Measurements from ENCODE around the gene KIF3C.
"Not testable (repeated sequence)": the region's sequence is repeated elsewhere in the genome, so short reads cannot be mapped to it uniquely, and the experiment has no call there.

KIF3C gene

GRCh38 chr2:25966531-25967270, 15.6 kb downstream of the KIF3C start:
- no peak for DNase-seq (ENCODE audit: extremely low read depth in 1 of 2, low read depth in 1 of 2)

DNA sequence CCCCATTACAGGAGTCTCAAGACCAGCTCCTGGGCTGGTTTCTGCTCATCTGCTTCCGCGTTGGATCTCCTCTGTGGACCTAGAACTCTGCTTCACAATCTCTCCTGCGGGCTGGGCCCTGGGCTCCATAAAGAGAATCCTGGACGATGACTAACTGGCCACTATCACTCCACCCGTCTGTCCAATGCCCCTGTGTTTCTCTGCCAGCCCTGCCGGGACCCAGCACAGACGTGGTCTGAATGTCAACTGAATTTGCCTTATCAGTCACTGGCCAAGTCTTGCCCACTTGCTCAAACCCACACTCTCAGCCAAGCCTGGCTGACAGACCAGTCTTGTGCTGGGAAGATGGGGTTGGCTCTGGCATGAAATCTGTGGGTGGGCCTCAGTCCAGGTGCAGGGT, 17.4 kb downstream of the KIF3C start:
- DNase-seq (ENCODE audit: extremely low read depth in 1 of 2, low read depth in 1 of 2), result no peak

DNA sequence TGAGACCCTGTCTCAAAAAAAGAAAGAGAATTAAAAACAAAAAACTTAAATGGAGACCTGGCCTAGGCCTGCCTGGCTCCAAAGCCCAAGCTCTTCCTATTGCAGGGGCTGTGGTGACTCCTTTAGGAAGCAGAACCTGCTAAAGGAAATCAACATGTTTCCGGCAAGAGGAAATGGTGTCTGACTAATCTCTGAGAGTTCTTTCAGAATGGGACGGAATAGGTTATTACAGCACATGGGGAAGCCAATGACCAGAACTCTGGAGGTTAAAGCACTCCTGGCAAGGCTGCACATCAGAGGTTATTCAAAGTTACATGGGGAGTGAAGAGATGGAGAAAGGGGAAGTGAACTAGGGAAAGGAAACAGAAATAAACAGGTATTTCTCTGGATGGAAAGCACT, 21.4 kb downstream of the KIF3C start:
- DNase-seq (ENCODE audit: extremely low read depth in 1 of 2, low read depth in 1 of 2), result no peak

DNA sequence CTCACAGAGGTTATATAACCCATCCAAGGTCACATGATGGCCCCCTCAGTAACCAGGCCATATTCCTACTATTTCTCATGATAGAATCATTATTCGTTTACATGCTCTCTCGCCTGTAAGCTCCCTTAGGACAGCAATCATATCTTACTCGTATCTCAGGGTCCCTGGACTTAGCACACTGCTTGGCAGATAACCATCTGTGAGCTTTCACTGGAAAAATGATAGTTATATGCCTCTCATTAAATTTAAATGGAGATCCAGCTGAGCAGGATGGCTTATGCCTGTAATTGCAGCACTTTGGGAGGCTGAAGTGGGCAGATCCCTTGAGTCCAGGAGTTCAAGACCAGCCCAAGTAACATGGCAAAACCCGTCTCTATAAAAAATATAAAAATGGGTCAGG, 21.9 kb downstream of the KIF3C start:
- no peak for DNase-seq (ENCODE audit: extremely low read depth in 1 of 2, low read depth in 1 of 2)

DNA sequence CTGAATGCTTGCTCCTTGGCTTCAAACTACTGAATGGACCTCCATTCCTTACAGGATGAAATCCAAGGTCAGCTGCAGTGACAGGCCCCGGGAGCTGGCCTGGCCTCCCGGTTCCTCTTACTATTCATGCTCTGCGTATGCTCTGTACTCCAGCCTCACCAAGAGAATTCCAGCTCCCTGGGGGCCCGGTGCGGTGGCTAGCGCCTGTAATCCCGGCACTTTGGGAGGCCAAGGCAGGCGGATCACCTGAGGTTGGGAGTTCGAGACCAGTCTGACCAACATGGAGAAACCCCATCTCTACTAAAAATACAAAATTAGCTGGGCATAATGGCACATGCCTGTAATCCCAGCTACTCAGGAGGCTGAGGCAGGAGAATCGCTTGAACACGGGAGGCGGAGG, 23.7 kb downstream of the KIF3C start:
- not testable (repeated sequence) for DNase-seq (ENCODE audit: extremely low read depth in 1 of 2, low read depth in 1 of 2)

GRCh38 chr2:25957743-25958142, 24.6 kb downstream of the KIF3C start:
- no peak for DNase-seq (ENCODE audit: extremely low read depth in 1 of 2, low read depth in 1 of 2)

DNA sequence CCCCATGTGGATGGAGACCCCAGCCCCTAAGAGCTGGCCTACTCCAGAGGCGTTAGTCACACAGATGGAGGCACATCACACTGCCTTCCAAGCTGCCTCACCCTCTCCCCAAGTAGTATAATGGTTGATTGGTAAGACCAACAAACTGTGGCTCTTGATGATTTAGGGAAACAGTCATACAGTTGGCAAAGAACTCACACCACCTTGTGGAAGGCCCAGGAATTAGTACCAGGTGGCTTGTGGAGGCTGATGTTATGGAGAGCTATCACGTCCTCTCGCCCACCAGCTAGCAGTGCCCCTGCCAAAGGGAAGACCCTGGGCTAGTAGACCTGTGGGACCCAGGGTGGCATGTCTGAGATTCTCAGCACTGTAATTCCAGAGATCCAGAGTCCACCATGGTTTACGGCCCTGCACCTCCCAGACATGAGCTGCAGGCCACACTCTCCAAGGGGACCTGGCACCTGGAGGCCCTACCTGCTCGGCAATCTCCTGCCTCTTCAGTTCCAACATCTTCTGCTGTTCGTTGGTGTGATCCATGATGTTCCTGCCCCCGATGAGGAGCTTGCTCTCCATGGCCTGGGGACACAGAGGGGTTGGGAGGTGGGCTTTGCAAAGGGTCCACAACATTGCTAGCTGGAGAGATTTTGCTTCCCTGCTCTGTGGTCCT, 26.3 kb downstream of the KIF3C start:
- DNase-seq (ENCODE audit: extremely low read depth in 1 of 2, low read depth in 1 of 2), result no peak

DNA sequence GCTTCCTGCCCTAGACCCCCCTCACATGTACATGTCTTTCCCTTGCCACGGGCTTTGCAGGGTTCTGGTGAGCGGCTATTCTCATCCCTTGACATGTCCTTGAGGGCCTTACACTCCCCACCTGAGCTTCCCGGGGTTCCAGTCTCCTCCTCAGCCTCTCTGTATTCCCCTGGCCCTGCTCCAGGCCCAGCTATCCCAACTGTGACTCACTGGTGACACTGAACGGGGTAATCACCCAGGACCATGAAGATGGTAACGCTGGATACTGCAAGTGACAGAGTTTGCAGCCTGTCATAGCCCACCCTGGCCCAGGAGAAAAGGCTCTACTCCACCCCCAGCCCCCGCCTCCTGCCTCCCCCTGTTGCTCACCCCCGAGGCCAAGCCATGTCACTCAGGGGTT, 27.3 kb downstream of the KIF3C start:
- no peak for DNase-seq (ENCODE audit: extremely low read depth in 1 of 2, low read depth in 1 of 2)

DNA sequence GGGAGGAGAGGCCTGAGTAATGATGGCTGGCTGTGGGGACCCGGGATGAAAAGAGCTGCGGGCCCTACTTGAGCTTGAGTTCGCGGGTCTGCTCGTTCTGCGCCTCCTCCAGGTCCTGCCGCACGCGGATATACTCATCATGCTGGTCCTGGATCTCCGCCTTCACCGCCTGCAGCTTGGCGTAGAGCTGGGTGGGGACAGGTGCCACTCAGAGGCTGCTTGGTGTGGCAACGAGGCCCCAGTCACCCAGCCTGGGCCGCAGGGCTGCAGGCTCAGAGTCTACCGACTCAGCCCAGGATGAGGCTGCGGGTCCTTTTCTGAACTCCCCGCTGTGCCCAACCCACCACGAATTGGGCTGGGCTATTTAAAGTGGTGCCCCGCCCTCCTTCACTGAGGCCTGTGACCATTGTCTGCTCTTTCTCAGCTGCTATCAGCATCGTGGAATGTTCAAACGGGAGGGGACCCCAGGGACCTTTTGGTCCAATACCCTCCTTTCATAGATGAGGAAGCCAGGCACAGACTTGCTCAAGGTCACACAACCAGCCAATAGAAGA, 28.0 kb downstream of the KIF3C start:
- no peak for DNase-seq (ENCODE audit: extremely low read depth in 1 of 2, low read depth in 1 of 2)

DNA sequence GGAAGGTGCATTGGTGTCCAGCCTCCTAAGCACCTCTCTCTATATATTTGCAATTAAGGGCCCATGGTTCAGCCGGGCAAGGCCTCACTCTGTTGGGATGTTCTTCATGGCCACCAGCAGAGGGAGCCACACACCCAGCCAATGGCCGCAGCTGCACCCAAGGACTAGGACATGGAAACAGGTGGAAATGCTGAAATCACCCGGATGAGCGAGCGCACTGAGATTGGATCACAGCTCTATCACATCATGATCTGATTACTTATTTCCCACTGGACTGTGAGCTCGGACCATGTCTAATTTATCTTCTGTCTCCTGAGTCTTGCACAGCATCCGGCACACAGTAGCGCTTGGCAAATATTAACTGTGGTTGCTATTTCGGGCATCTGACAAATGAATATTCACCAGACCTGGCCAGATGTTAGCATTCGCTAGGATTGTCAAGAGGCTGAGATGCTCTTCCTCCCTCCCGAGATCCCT, 31.2 kb downstream of the KIF3C start:
- DNase-seq (ENCODE audit: extremely low read depth in 1 of 2, low read depth in 1 of 2), result peak; percentile 35 to 58

DNA sequence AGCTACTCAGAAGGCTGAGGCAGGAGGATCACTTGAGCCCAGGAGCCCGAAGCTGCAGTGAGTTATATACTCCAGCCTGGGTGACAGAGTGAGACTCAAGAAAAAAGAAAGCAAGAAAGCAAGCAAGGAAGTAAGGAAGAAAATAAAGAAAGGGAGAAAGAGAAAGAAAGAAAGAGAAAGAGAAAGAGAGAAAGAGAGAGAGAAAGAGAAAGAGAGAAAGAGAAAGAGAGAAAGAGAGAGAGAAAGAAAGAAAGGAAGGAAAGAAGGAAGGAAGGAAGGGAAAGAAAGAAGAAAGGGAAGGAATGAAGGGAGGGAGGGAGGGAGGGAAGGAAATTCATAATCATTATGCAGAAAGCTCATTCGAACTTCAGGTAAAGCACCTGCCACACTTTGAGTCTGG, 33.9 kb downstream of the KIF3C start:
- no peak for DNase-seq (ENCODE audit: extremely low read depth in 1 of 2, low read depth in 1 of 2)

DNA sequence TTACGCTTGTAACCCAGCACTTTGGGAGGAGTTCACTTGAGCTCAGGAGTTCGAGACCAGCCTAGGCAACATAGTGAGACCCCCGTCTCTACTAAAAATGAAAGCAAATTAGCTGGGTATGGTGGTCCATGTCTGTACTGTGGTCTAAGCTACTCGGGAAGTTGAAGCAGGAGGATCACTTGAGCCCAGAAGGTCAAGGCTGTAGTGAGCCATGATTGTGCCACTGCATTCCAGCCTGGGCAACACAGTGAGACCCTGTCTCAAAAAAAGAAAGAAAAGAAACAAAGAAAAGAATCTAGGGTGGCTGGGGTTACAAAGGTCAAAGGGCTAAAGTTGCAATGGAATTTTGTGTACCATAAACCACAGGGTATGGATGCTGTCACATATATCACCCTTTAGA, 41.3 kb downstream of the KIF3C start:
- DNase-seq (ENCODE audit: extremely low read depth in 1 of 2, low read depth in 1 of 2), result no peak

- DNase-seq (ENCODE audit: extremely low read depth in 1 of 2, low read depth in 1 of 2), result no peak
Observed at GRCh38 chr2:25939257-25939668, 43.0 kb downstream of the KIF3C start.

DNA sequence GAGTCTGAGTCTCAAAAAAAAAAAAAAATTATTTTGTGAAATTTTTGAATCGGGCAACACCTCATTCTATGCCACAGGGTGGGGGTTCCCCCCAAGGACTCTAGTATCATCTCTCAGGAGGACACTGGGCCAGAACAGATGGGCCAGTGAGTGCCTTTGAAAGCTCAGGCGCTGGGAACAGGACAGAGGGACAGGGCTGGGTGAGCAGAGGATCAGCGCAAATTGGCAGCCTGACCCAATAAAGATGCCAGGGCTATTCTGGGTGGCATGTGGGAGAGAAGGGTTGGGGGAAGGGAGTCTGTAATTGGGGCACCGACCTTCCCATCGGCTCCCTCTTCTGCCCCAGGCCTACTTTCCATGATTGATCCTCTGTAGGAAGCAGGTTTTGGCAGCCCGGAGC, 44.0 kb downstream of the KIF3C start:
- no peak for DNase-seq (ENCODE audit: extremely low read depth in 1 of 2, low read depth in 1 of 2)

DNA sequence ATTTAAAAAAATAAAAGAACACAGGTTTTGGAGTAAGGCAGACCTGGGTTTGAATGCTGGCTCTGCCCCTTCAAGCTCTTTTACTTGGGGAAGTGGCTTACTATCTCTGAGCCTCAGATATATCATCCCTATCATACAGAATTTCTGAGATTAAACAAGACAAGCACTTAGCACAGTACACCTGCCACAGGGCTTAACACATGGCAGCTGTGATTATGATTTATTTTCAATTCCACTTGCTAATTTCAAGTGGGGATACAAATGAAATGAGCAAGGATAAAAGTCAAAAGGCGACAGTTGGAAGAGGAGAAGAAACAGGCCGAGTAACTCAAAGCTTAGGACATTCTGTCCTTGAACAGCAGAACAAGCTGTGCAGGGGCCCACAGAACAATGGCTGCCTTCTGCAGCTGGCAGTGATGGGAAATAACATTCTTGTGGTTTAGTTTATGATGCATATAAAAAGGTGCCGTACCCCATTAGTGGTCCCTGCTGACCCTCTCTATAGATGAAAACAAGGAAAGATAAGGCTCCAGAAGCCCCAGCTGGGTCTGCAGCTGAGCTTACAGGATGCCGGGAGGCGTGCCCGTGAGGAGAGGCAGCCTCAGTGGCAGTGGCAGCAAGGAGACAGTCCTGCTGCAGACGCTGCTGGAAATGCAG, 45.3 kb downstream of the KIF3C start:
- no peak for DNase-seq (ENCODE audit: extremely low read depth in 1 of 2, low read depth in 1 of 2)

- DNase-seq (ENCODE audit: extremely low read depth in 1 of 2, low read depth in 1 of 2), result no peak
Observed at GRCh38 chr2:25933622-25934021, 48.7 kb downstream of the KIF3C start.

- no peak for DNase-seq (ENCODE audit: extremely low read depth in 1 of 2, low read depth in 1 of 2)
Observed at GRCh38 chr2:25929789-25930473, 52.4 kb downstream of the KIF3C start.

GRCh38 chr2:25928668-25929067, 53.6 kb downstream of the KIF3C start:
- DNase-seq (ENCODE audit: extremely low read depth in 1 of 2, low read depth in 1 of 2), result no peak

DNA sequence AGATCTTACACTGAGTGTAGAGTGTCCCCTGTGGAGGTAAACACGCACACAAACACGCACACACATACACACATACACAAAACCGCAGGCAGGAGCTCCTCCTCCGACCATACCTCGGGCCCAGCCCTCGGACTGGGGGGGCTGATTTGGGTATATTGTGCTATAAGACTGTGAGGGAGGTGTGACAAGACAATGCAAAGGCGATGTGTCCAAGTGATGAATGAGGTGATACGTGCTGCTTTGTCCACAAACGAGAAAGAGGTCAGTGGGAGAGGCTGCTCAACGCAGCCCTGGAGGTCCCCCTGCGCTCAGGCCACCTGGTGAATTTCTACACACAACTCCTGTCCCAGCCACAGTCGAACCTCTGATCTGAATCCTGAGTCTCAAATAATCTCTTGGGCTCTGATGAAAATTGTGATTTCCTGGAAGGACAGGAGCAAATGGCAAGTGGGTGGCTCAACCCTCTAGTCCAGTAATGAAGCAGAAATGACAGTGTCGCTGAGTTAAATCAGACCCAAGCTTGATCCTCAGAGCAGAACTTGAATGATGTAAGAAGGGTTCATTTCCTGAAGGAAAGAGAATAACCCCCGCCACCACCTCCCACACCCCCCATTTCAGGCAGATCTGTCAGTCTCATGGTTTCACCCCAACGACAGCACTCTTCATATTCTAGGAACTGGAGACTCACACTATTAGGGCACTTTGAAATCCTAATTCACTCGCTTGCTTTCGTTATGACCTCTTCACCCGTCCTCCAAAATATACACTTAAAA, 55.1 kb downstream of the KIF3C start:
- DNase-seq (ENCODE audit: extremely low read depth in 1 of 2, low read depth in 1 of 2), result no peak

DNA sequence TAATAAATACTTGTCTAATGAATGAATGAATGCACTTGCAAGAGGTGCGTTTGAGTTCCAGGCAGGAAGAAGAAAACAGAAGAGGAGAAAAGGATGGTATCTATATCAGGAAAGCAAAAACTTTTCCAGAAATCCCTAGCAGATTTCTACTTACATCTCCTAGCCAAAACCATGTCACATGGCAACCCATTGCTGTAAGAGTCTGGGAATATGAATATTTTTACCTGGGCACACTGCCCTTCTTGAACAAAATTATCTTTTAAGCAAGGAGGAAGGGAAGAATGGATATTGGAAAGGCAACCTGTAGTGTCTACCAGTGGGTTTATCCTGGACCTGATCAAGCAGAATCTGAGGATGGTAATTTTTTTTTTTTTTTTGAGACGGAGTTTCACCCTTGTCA, 59.8 kb downstream of the KIF3C start:
- no peak for DNase-seq (ENCODE audit: extremely low read depth in 1 of 2, low read depth in 1 of 2)
